HEK293 (cell line): Measurements from ENCODE around the gene G6PD.

ENCODE experiments used
- CTCF ChIA-PET: fragments of 350-600 bp; formaldehyde crosslinking; extraction: SDS; loops from one replicate; lab custom pipeline; 2021; ENCODE audit warnings: antibody characterized with exemption; lab: Yijun Ruan, JAX
- POLR2A ChIA-PET: fragments of 300-600 bp; formaldehyde crosslinking; extraction: SDS; loops from one replicate; lab custom pipeline; 2020; ENCODE audit warnings: antibody characterized with exemption, inconsistent platforms; lab: Yijun Ruan, JAX
- H3K27ac ChIP-seq: fragments of 200-500 bp; sonication (Bioruptor generic); 2 replicates; pipeline ENCODE4 v1.5.1; 2014; ENCODE audit warnings: low read depth, low read length, control low read depth, inconsistent platforms; ENCODE audit errors: extremely low read depth
- H3K36me3 ChIP-seq, 2 experiments: fragments of 200-500 bp in 1 of 2; sonication (Bioruptor generic) in 1 of 2; 1 replicate in 1 of 2; 2 replicates in 1 of 2; pipeline ENCODE4 v1.5.1; 2014 to 2017; ENCODE audit warnings: inconsistent platforms in 2 of 2, low read length in 2 of 2; ENCODE audit not compliant: control insufficient read depth in 2 of 2, insufficient read depth in 1 of 2
- H3K4me1 ChIP-seq: fragments of 200-500 bp; sonication (Bioruptor generic); 2 replicates; pipeline ENCODE4 v1.5.1; 2014; ENCODE audit warnings: mild to moderate bottlenecking, low read length, inconsistent platforms; ENCODE audit not compliant: control insufficient read depth, insufficient read depth
- H3K4me3 ChIP-seq: 2 replicates; pipeline ENCODE4 v1.5.1; 2011; ENCODE audit warnings: low read depth, mild to moderate bottlenecking, control low read depth, low read length, moderate library complexity
- H3K9me3 ChIP-seq: fragments of 200-500 bp; sonication (Bioruptor generic); 2 replicates; pipeline ENCODE4 v1.5.1; 2014; ENCODE audit warnings: low read depth, low read length, inconsistent platforms; ENCODE audit not compliant: control insufficient read depth, insufficient read depth
- FEZF1 ChIP-seq: fragments of 450-650 bp; formaldehyde crosslinking; IDR thresholded peaks from 2 replicates; pipeline ENCODE4 v1.5.1; 2016; ENCODE audit warnings: missing biosample characterization, missing genetic modification characterization
- KLF9 ChIP-seq: fragments of 450-650 bp; formaldehyde crosslinking; IDR thresholded peaks from 2 replicates; pipeline ENCODE4 v1.5.1; 2016; ENCODE audit warnings: missing biosample characterization, missing genetic modification characterization, low read depth
- OSR2 ChIP-seq: fragments of 450-650 bp; formaldehyde crosslinking; IDR thresholded peaks from 2 replicates; pipeline ENCODE4 v1.5.1; 2016; ENCODE audit warnings: missing biosample characterization, missing genetic modification characterization
- PBX3 ChIP-seq: sonication (generic); formaldehyde crosslinking; IDR thresholded peaks from 2 replicates; pipeline ENCODE4 v1.8.1; 2022; ENCODE audit warnings: mild to moderate bottlenecking, moderate library complexity, missing genetic modification reagents
- PRDM1 ChIP-seq: fragments of 450-650 bp; formaldehyde crosslinking; IDR thresholded peaks from 2 replicates; pipeline ENCODE4; 2016; ENCODE audit warnings: missing biosample characterization, missing genetic modification characterization
- REST ChIP-seq: fragments of 450-650 bp; formaldehyde crosslinking; IDR thresholded peaks from 2 replicates; pipeline ENCODE4 v1.5.1; 2016; ENCODE audit warnings: missing biosample characterization, missing genetic modification characterization
- SCRT1 ChIP-seq: fragments of 450-650 bp; formaldehyde crosslinking; IDR thresholded peaks from 2 replicates; pipeline ENCODE4 v1.5.1; 2016; ENCODE audit warnings: missing biosample characterization, missing genetic modification characterization, borderline replicate concordance
- YY1 ChIP-seq: fragments of 450-650 bp; formaldehyde crosslinking; IDR thresholded peaks from 2 replicates; pipeline ENCODE4 v1.5.1; 2018; ENCODE audit warnings: missing biosample characterization, missing genetic modification characterization
- ZBTB20 ChIP-seq: fragments of 450-650 bp; formaldehyde crosslinking; IDR thresholded peaks from 2 replicates; pipeline ENCODE4 v1.5.1; 2016; ENCODE audit warnings: missing biosample characterization, missing genetic modification characterization
- ZBTB6 ChIP-seq: fragments of 450-650 bp; formaldehyde crosslinking; IDR thresholded peaks from 2 replicates; pipeline ENCODE4 v1.5.1; 2017; ENCODE audit warnings: missing biosample characterization, missing genetic modification characterization
- ZFP37 ChIP-seq: fragments of 450-650 bp; formaldehyde crosslinking; IDR thresholded peaks from 2 replicates; pipeline ENCODE4 v1.5.1; 2016; ENCODE audit warnings: missing biosample characterization, missing genetic modification characterization
- ZNF114 ChIP-seq: fragments of 450-650 bp; formaldehyde crosslinking; IDR thresholded peaks from 2 replicates; pipeline ENCODE4 v1.5.0; 2017; ENCODE audit warnings: missing biosample characterization, missing genetic modification characterization
- ZNF157 ChIP-seq: fragments of 450-650 bp; formaldehyde crosslinking; IDR thresholded peaks from 2 replicates; pipeline ENCODE4 v1.5.1; 2016; ENCODE audit warnings: missing biosample characterization, missing genetic modification characterization
- ZNF2 ChIP-seq: fragments of 450-650 bp; formaldehyde crosslinking; IDR thresholded peaks from 2 replicates; pipeline ENCODE4 v1.5.1; 2016; ENCODE audit warnings: missing biosample characterization, missing genetic modification characterization
- ZNF26 ChIP-seq: fragments of 450-650 bp; formaldehyde crosslinking; IDR thresholded peaks from 2 replicates; pipeline ENCODE4 v1.5.1; 2016; ENCODE audit warnings: missing biosample characterization, missing genetic modification characterization
- ZNF366 ChIP-seq: fragments of 450-650 bp; formaldehyde crosslinking; conservative IDR thresholded peaks from 2 replicates; pipeline ENCODE4 v1.5.1; 2016; ENCODE audit warnings: missing biosample characterization, missing genetic modification characterization
- ZNF394 ChIP-seq: fragments of 450-650 bp; formaldehyde crosslinking; IDR thresholded peaks from 2 replicates; pipeline ENCODE4 v1.5.1; 2016; ENCODE audit warnings: missing biosample characterization, missing genetic modification characterization, mild to moderate bottlenecking, moderate library complexity, borderline replicate concordance
- ZNF510 ChIP-seq: fragments of 450-650 bp; formaldehyde crosslinking; IDR thresholded peaks from 2 replicates; pipeline ENCODE4 v1.5.1; 2018; ENCODE audit warnings: mild to moderate bottlenecking, missing genetic modification characterization, missing biosample characterization; ENCODE audit not compliant: insufficient replicate concordance
- ZNF529 ChIP-seq: fragments of 450-650 bp; formaldehyde crosslinking; IDR thresholded peaks from 2 replicates; pipeline ENCODE4 v1.5.1; 2017; ENCODE audit warnings: missing genetic modification characterization, missing biosample characterization; ENCODE audit not compliant: insufficient replicate concordance
- ZNF555 ChIP-seq: fragments of 450-650 bp; formaldehyde crosslinking; conservative IDR thresholded peaks from 2 replicates; pipeline ENCODE4 v1.5.1; 2017; ENCODE audit warnings: missing biosample characterization, mild to moderate bottlenecking, missing genetic modification characterization, inconsistent platforms
- ZNF561 ChIP-seq: fragments of 450-650 bp; IDR thresholded peaks from 2 replicates; pipeline ENCODE4 v1.5.1; 2018; ENCODE audit warnings: missing biosample characterization, missing genetic modification characterization, borderline replicate concordance
- ZNF585B ChIP-seq: fragments of 450-650 bp; formaldehyde crosslinking; IDR thresholded peaks from 2 replicates; pipeline ENCODE4 v1.5.1; 2016; ENCODE audit warnings: missing biosample characterization, missing genetic modification characterization
- ZNF596 ChIP-seq: fragments of 450-650 bp; IDR thresholded peaks from 2 replicates; pipeline ENCODE4 v1.5.0; 2018; ENCODE audit warnings: missing biosample characterization, mild to moderate bottlenecking, missing genetic modification characterization, moderate library complexity
- ZNF610 ChIP-seq: fragments of 450-650 bp; formaldehyde crosslinking; IDR thresholded peaks from 2 replicates; pipeline ENCODE4 v1.5.1; 2016; ENCODE audit warnings: missing biosample characterization, missing genetic modification characterization, borderline replicate concordance
- ZNF629 ChIP-seq: fragments of 450-650 bp; formaldehyde crosslinking; IDR thresholded peaks from 2 replicates; pipeline ENCODE4 v1.5.1; 2017; ENCODE audit warnings: missing biosample characterization, missing genetic modification characterization
- ZNF670 ChIP-seq: fragments of 450-650 bp; formaldehyde crosslinking; IDR thresholded peaks from 2 replicates; pipeline ENCODE4 v1.5.1; 2016; ENCODE audit warnings: missing biosample characterization, missing genetic modification characterization, low read depth
- ZNF701 ChIP-seq: fragments of 450-650 bp; formaldehyde crosslinking; IDR thresholded peaks from 2 replicates; pipeline ENCODE4 v1.5.1; 2016; ENCODE audit warnings: missing biosample characterization, missing genetic modification characterization
- ZNF768 ChIP-seq: fragments of 450-650 bp; formaldehyde crosslinking; IDR thresholded peaks from 2 replicates; pipeline ENCODE4 v1.5.1; 2018; ENCODE audit warnings: missing biosample characterization, mild to moderate bottlenecking, missing genetic modification characterization
- ZSCAN5A ChIP-seq: fragments of 450-650 bp; formaldehyde crosslinking; IDR thresholded peaks from 2 replicates; pipeline ENCODE4 v1.5.1; 2016; ENCODE audit warnings: missing biosample characterization, missing genetic modification characterization

G6PD gene

GRCh38 chrX:154546354-154547244 is at the start of gene G6PD:
Gene G6PD (minus strand): TSS chrX:154546846. CDS start chrX:154546155, 691 bp downstream.
- no peaks in the 10 kb centered on the region for H3K9me3 ChIP-seq
- peak within 1 kb of the TSS; percentile 63 for H3K4me3 ChIP-seq
- peak within 1 kb of the TSS; percentile 96 for H3K27ac ChIP-seq
- H3K4me1 ChIP-seq = peaks cover 1% of the 10 kb centered on the region
- ChIA-PET CTCF (interaction anchor here (0.6 to 1.0 kb wide), 3 partner anchors 10 to 31 kb away, joined by 3 to 4 read pairs (median 3); no protein-coding TSS in a partner anchor), POLR2A (interaction anchor here (1.5 kb wide), 1 partner anchor 134 kb away, joined by 4 read pairs; no protein-coding TSS in a partner anchor)
- peaks cover 5 to 27% of the 10 kb centered on the region in 2 experiments; a peak in 2 of 3 replicates for H3K36me3 ChIP-seq
- TF ChIP-seq PRDM1 (tag by site-specific recombination) = no peak
- TF ChIP-seq ZNF585B (tag by site-specific recombination) = no peak
- 0 out of 2 replicates have a peak, but pooled peaks have one; percentile 15 for TF ChIP-seq ZNF561 (tag by site-specific recombination)
- no peak for TF ChIP-seq ZNF510 (tag by site-specific recombination)
- no peak for TF ChIP-seq OSR2 (tag by site-specific recombination)
- TF ChIP-seq ZNF529 (tag by site-specific recombination) = no peak
- TF ChIP-seq ZNF596 = no peak
- TF ChIP-seq ZNF366 (tag by site-specific recombination) = no peak
- TF ChIP-seq ZNF610 (tag by site-specific recombination) = no peak
- TF ChIP-seq ZNF670 (tag by site-specific recombination) = no peak
- no peak for TF ChIP-seq ZNF555 (tag by site-specific recombination)
- TF ChIP-seq ZBTB6 = peak; percentile 81
- TF ChIP-seq FEZF1 (tag by site-specific recombination) = no peak
- no peak for TF ChIP-seq ZNF394 (tag by site-specific recombination)
- no peak for TF ChIP-seq ZNF26 (tag by site-specific recombination)
- TF ChIP-seq KLF9 (tag by site-specific recombination) = no peak
- peak; percentile 52; the same call in 1 of the 2 replicates for TF ChIP-seq PBX3 (CRISPR knock-in tag)
- no peak for TF ChIP-seq YY1
- TF ChIP-seq ZNF2 (tag by site-specific recombination) = no peak
- TF ChIP-seq ZSCAN5A = no peak
- no peak for TF ChIP-seq ZNF629 (tag by site-specific recombination)
- TF ChIP-seq REST (tag by site-specific recombination) = no peak; the same call in 1 of the 2 replicates
- no peak for TF ChIP-seq ZFP37 (tag by site-specific recombination)
- TF ChIP-seq ZBTB20 (tag by site-specific recombination) = no peak
- no peak for TF ChIP-seq ZNF701 (tag by site-specific recombination)
- TF ChIP-seq ZNF768 (tag by site-specific recombination) = no peak
- TF ChIP-seq ZNF114 (tag by site-specific recombination) = no peak
- TF ChIP-seq ZNF157 (tag by site-specific recombination) = no peak
- TF ChIP-seq SCRT1 = no peak
